WTC11 (cell line): ENCODE measurements around the gene FAM124B.

Experiments
- CBFB ChIP-seq: sonication (generic); formaldehyde crosslinking; IDR thresholded peaks from 2 replicates; pipeline ENCODE4 v1.8.1; 2022; ENCODE audit warnings: mild to moderate bottlenecking, low read depth, missing genetic modification reagents
- CREB1 ChIP-seq: sonication (generic); formaldehyde crosslinking; IDR thresholded peaks from 2 replicates; pipeline ENCODE4 v1.8.0; 2023; ENCODE audit warnings: mild to moderate bottlenecking, missing genetic modification reagents
- CREM ChIP-seq: sonication (generic); formaldehyde crosslinking; IDR thresholded peaks from 2 replicates; pipeline ENCODE4 v1.8.1; 2022; ENCODE audit warnings: mild to moderate bottlenecking, missing genetic modification reagents, moderate library complexity
- CTCF ChIP-seq: fragments of 200-600 bp; IDR thresholded peaks from 2 replicates; pipeline ENCODE4 v1.8.0; 2022; ENCODE audit warnings: antibody characterized with exemption
- ESRRA ChIP-seq: sonication (generic); formaldehyde crosslinking; IDR thresholded peaks from 2 replicates; pipeline ENCODE4 v1.8.1; 2022; ENCODE audit warnings: mild to moderate bottlenecking, missing genetic modification reagents, borderline replicate concordance
- FOXJ3 ChIP-seq: sonication (generic); formaldehyde crosslinking; IDR thresholded peaks from 2 replicates; pipeline ENCODE4 v1.9.0; 2021; ENCODE audit warnings: missing genetic modification reagents, mild to moderate bottlenecking, borderline replicate concordance
- FOXK1 ChIP-seq: sonication (generic); formaldehyde crosslinking; IDR thresholded peaks from 2 replicates; pipeline ENCODE4 v1.8.0; 2022; ENCODE audit warnings: mild to moderate bottlenecking, moderate library complexity, missing genetic modification reagents
- JUN ChIP-seq: sonication (generic); formaldehyde crosslinking; IDR thresholded peaks from 2 replicates; pipeline ENCODE4 v1.8.0; 2023; ENCODE audit warnings: mild to moderate bottlenecking, missing genetic modification reagents
- MAX ChIP-seq: sonication (generic); formaldehyde crosslinking; IDR thresholded peaks from 2 replicates; pipeline ENCODE4 v1.8.0; 2022; ENCODE audit warnings: mild to moderate bottlenecking, missing genetic modification reagents
- NFYB ChIP-seq: sonication (generic); formaldehyde crosslinking; conservative IDR thresholded peaks from 2 replicates; pipeline ENCODE4 v1.8.0; 2022; ENCODE audit warnings: low read depth, missing genetic modification reagents
- SP1 ChIP-seq: sonication (generic); formaldehyde crosslinking; conservative IDR thresholded peaks from 2 replicates; pipeline ENCODE4 v1.8.1; 2022; ENCODE audit warnings: missing genetic modification reagents
- TEAD4 ChIP-seq: sonication (generic); formaldehyde crosslinking; IDR thresholded peaks from 2 replicates; pipeline ENCODE4 v1.8.0; 2022; ENCODE audit warnings: mild to moderate bottlenecking, missing genetic modification reagents
- USF1 ChIP-seq: sonication (generic); formaldehyde crosslinking; IDR thresholded peaks from 2 replicates; pipeline ENCODE4 v1.8.0; 2022; ENCODE audit warnings: mild to moderate bottlenecking, missing genetic modification reagents
- ZNF138 ChIP-seq: sonication (generic); formaldehyde crosslinking; conservative IDR thresholded peaks from 2 replicates; pipeline ENCODE4 v1.8.1; 2022; ENCODE audit warnings: mild to moderate bottlenecking, moderate library complexity, missing genetic modification reagents

- TF ChIP-seq CTCF (no peak), TEAD4 (CRISPR knock-in tag) (no peak), SP1 (CRISPR knock-in tag) (no peak), ZNF138 (no peak), CREM (CRISPR knock-in tag) (no peak), ESRRA (CRISPR knock-in tag) (no peak), NFYB (no peak), USF1 (CRISPR knock-in tag) (no peak), CBFB (CRISPR knock-in tag) (no peak), FOXJ3 (no peak), FOXK1 (CRISPR knock-in tag) (no peak), MAX (CRISPR knock-in tag) (no peak), CREB1 (CRISPR knock-in tag) (no peak), JUN (CRISPR knock-in tag) (no peak)
Observed at GRCh38 chr2:224366267-224366844, 35.6 kb downstream of the FAM124B start.
